Brain pericyte (primary cell): Measurements from ENCODE around the gene NRXN3.

Experiments
- DNase-seq: peaks from one replicate; pipeline ENCODE4 v3.0.0-alpha.2; 2012; ENCODE audit warnings: low read depth, low spot score

Gene NRXN3

DNA sequence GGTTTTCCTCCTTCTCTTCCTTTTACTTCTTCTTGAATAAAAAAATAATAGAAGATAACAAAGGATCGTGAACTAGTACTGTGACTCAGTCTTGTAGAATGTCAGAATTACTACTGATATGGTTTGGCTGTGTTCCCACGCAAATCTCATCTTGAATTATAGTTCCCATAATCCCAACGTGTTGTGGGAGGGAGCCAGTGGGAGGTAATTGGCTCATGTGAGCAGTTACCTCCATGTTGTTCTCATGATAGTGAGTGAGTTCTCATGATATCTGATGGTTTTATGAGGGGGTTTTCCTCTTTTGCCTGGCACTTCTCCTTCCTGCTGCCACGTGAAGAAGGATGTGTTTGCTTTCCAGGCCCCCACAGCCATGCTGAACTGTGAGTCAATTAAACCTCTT lies 1491.6 kb downstream of the NRXN3 start:
- DNase-seq = no peak

GRCh38 chr14:79663453-79663852 lies 1493.3 kb downstream of the NRXN3 start:
- DNase-seq = no peak

DNA sequence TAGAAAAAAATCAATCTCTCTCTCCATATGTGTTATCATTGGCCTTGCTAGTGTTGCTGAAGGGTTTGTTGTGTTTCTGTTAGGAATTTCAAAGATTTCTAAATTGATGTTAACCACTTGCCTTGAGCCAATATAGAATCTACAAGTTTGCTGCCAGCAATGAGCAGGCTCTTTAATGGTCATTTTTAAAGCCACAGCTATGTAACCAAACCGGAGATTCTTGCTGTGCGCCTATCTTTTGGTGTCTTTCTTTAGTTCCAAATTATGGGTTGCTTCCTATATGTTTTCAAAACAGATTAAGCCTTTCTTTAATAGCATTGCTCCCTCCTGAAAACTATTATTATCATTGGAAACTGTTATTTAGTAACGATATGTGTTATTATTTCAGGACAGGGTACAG lies 1495.4 kb downstream of the NRXN3 start:
- no peak for DNase-seq

GRCh38 chr14:79668951-79669350 lies 1498.8 kb downstream of the NRXN3 start:
- DNase-seq = no peak

DNA sequence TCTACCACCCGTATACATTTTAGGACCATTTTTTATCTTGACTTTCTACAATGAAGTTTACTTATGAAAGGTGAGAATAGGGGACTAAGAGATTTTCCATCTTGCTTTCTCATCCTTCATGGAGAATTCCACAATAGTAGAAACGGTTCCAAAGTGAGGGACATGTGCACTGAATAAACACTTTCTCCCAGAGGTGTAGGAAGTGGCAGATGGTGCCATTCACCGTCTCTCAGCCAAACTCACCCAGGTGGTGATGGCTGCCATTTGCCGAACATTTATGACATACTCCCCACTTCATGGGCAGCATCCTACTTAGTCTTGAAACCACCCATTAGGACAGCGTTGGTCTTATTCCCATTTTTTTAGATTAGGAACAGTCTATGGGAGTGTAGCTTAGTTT lies 1500.6 kb downstream of the NRXN3 start:
- DNase-seq = no peak

DNA sequence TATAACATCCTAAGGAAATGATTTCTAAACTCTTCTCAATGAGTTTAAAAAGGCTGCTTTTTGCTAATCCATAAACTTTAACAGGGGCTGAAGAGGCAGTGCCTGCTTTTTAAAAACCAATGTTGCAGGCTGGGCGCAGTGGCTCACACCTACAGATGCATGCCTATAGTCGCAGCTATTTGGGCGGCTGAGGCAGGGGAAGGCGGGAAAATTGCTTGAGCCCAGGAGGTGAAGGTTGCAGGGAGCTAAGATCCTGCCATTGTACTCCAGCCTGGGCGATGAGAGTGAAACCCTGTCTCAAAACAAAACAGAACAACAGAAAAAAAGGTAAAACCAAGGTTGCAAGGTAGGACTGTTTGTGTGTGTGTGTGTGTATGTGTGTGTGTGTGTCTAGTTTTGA lies 1509.9 kb downstream of the NRXN3 start:
- no peak for DNase-seq

DNA sequence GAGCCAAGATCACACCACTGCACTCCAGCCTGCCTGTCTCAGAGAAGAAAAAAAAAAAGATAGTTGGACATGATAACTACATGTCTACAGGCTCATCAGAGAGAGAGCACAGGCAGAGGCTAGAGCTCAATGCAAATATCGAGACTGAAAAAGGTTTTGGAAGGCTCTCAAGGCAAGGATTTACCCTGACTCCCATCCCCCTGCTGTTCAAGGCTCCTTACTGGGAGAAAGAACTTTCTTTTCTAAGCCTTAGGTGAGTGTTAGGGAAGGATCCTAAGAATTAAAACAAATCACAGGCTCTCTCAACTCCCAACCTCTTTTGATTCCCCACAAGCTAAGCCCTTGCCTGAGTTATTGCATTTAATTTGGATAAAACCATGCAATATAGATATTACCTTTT lies 1516.0 kb downstream of the NRXN3 start:
- DNase-seq = no peak

DNA sequence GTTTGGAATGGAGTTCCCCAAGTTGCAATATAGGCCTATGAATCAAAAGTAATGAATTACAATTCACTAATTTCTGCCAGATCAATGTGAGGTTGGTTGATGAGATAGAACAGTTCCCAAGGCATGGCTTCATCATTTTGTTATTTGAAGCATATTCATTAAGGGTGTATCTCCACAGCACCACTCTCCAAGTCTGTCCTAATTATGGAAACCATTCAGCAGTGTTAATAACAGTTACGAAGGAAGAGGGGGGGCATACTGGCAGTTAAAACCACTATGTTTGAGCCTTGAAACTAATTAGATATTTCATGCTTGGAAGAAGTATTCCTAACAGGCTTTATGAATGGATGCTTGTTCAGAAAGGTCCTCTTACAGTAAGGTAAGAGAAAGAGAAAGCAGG lies 1520.8 kb downstream of the NRXN3 start:
- no peak for DNase-seq

DNA sequence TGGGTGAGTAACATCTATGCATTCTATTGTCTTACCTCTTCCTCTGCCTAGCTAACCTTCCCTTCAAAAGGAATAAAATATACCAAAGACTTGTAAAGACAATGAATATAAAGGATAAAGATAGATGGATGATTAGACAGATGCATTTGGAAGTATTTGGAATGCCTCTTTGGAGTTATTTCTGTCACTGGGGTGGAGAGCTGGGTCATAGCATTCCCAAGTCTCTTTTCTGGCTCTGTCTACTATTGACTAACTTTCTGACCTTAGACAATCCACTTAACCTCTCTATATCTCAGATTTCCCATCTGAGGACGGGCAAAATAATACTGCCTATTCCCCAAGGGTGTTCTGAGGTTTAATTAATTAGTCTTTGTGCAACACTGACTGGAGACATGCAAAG lies 1523.8 kb downstream of the NRXN3 start:
- DNase-seq = no peak

DNA sequence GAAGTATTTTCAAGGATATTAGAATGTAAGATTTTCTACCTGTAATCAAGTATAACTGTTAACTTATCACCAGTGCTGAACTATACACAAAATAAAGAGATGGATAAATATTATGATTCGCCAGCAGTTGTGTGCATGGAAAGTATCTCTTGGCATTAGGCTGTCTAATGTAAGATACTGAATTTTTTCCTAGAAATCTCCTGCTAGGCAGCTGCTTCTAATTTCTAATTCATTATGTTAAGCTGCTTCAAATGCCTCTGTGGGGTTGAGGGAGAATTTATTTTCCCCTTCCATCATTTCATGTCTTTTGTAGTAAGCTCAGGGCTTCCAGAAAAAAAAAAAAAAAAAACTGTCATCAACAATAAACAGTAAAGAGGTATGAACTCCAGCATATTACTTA lies 1525.1 kb downstream of the NRXN3 start:
- DNase-seq = no peak

DNA sequence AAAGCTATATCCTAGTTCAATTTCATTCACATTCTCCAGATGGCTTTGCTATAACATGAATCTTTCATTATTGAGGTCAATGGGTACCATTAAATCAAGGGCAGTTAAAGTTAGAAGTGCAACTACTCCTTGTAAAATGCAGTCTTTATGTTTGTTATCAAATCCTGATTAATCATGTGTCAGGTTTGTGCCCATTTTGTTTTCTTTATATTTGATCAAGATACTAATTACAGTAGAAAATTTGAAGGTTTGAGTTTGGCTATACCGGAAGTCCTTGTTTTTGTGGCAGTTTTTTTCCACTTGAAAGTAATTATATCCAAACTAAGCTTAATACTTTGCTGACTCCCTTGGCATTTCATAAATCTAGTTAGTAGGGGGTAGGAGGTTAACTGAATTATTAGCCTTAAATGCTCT lies 1528.1 kb downstream of the NRXN3 start:
- no peak for DNase-seq

GRCh38 chr14:79699206-79699605 lies 1529.0 kb downstream of the NRXN3 start:
- DNase-seq = no peak

GRCh38 chr14:79701371-79701770 lies 1531.2 kb downstream of the NRXN3 start:
- DNase-seq = no peak

DNA sequence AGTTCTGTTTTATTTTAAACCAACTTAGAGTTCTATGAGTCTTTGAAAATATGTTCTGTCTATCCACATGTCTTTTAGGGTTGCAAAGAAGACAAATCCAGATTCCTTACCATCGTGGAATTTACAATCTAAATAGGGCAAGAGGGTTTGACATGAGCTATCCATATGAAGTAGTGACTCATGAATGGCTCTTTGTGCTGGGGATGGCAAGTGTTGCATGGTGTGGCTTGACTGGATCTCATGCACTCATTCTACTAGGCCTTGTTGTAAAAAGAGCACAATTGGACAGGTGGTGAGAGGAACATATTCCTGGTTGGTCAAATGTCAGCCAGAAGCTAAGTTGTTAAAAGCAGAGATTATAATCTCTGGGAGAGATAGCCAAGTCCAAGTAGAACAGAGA lies 1532.0 kb downstream of the NRXN3 start:
- no peak for DNase-seq

DNA sequence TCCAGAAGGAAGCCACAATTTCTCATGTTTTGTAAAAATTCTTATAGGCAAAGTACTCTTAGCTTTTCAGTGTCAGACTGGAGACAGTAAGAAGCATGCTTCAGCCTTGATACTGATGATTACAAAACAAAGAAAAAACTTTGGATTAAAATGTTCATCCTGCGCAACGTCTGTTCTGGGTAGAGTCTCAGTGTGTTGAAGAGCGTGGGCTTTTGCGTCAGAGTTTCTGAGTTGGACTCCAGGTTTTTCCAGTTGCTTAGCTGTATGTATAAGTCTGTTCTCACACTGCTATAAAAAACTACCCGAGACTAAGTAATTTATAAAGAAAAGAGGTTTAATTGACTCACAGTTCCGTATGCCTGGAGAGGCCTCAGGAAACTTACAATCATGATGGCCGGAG lies 1533.0 kb downstream of the NRXN3 start:
- no peak for DNase-seq

DNA sequence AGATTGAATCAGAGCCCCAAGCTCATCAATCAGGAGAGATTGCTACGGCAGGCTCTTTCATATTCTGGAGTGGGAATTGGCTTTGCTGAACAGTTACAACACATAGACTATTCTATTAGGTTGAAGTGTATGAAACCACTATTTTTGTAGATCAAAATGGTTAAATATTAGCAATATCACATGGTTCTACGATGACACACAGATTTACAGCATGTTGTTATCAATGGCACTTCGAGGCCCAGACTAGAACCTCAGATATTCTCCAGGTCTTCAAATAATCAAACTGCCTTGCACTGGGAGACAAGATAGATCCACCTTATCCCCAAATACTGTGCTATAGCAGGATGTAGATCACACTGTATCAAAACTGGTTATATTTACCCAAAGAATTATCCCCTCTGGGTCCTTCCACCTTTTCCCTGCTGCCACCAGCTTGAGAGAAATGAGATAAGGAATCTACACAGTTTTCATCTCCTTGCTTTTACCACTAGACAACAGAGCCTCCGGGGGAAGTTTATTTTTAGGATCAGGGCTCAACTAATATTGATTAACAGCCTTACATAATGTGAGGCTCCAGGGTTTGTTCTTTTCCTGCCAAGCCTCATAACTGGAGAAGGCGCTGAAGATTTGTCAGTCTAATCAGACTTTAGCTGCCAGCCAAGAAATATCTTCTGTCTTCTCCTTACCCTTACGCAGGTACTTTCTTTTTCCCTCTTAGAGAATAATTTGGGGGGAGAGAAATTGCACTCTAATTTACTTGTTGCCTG lies 1534.1 kb downstream of the NRXN3 start:
- DNase-seq = no peak

- no peak for DNase-seq
Observed at GRCh38 chr14:79705126-79705894, 1535.1 kb downstream of the NRXN3 start.

GRCh38 chr14:79706382-79706781 lies 1536.2 kb downstream of the NRXN3 start:
- DNase-seq = no peak

- DNase-seq = no peak
Observed at GRCh38 chr14:79708426-79709388, 1538.5 kb downstream of the NRXN3 start.

- no peak for DNase-seq
Observed at GRCh38 chr14:79709573-79709972, 1539.4 kb downstream of the NRXN3 start.

GRCh38 chr14:79712302-79712950 lies 1542.3 kb downstream of the NRXN3 start:
- no peak for DNase-seq
